Lower leg skin (tissue), 3 donors: Measurements from ENCODE around the gene MAN1A2.

ENCODE experiments used
- CTCF ChIP-seq, 3 donors: fragments of 450-650 bp; IDR thresholded peaks; one replicate each; pipeline ENCODE4 v1.5.1; 2016; ENCODE audit warnings: antibody characterized with exemption in 3 of 3, mild to moderate bottlenecking in 3 of 3, moderate library complexity in 2 of 3
- POLR2A ChIP-seq, 2 donors: fragments of 450-650 bp; IDR thresholded peaks; one replicate each; pipeline ENCODE4 v1.6.1; 2016 to 2017; ENCODE audit warnings: antibody characterized with exemption in 2 of 2, mild to moderate bottlenecking in 1 of 2, moderate library complexity in 1 of 2

GRCh38 chr1:117479086-117479485 lies 111.8 kb downstream of the MAN1A2 start:
- no peak for TF ChIP-seq CTCF (IDR thresholded peaks at IDR 0.05)
- no peak for TF ChIP-seq POLR2A (IDR thresholded peaks at IDR 0.05)
